Memory B cell (primary cell): ENCODE data around the gene CFLAR.

Experiments
- ATAC-seq: fragments of 150-1000 bp; cut with Tn5 transposase; 2 replicates; pipeline ENCODE4 v1.10.0; 2021; ENCODE audit warnings: low read depth, mild to moderate bottlenecking, moderate library complexity
- DNase-seq, 2 donors: peaks; one replicate each; pipeline ENCODE4 v3.0.0; 2022; ENCODE audit warnings: low spot score in 2 of 2
- H3K27ac Mint-ChIP-seq: one replicate; pipeline ENCODE4 v1.8.0; 2022; ENCODE audit warnings: mild to moderate bottlenecking, moderate library complexity, mixed read lengths
- H3K27me3 Mint-ChIP-seq: one replicate; pipeline ENCODE4 v1.8.0; 2022; ENCODE audit warnings: mixed read lengths
- H3K36me3 Mint-ChIP-seq: one replicate; pipeline ENCODE4 v1.8.0; 2022; ENCODE audit warnings: mild to moderate bottlenecking, mixed read lengths
- H3K4me1 Mint-ChIP-seq: one replicate; pipeline ENCODE4 v1.8.0; 2022; ENCODE audit warnings: mixed read lengths
- H3K4me3 Mint-ChIP-seq: one replicate; pipeline ENCODE4 v1.8.0; 2022; ENCODE audit warnings: mild to moderate bottlenecking, moderate library complexity, mixed read lengths
- H3K9me3 Mint-ChIP-seq: one replicate; pipeline ENCODE4 v1.8.0; 2022; ENCODE audit warnings: mixed read lengths

The CFLAR gene

DNA sequence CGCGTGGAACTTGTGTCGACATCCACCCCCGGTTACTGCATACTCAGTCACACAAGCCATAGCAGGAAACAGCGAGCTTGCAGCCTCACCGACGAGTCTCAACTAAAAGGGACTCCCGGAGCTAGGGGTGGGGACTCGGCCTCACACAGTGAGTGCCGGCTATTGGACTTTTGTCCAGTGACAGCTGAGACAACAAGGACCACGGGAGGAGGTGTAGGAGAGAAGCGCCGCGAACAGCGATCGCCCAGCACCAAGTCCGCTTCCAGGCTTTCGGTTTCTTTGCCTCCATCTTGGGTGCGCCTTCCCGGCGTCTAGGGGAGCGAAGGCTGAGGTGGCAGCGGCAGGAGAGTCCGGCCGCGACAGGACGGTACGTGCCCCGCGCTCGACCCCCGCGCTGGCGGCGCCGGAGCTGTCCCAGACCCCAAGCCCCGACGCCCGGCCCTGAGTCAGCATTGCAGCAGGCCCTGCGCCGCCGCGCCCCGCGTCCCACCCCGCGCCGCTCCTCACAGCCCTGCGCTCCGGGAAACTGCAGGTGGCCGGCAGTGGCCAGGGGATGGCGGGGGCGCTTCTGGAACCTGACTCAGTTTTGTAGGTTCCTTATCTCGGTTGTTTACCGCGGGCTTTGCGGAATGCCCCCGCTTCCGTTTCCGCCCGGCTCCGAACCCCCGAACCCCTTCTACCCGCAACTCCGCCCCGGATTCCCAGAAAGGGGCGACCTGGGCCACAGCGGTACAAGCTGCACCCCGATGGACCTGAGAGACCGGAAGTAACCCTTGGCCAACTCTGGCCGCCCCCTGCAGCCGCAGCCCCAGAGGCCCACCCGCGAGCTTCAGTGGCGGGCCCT, at the start of gene CFLAR:
Gene CFLAR (plus strand): TSS at position 50 of the 844 bp plus-strand sequence. CDS start 13,702 bp downstream, outside the sequence.
- peaks cover 35% of the 10 kb centered on the region for H3K4me1 Mint-ChIP-seq
- peak within 1 kb of the TSS; percentile 99 for H3K27ac Mint-ChIP-seq
- peak; percentile 65 to 66 for DNase-seq
- H3K9me3 Mint-ChIP-seq = no peaks in the 10 kb centered on the region
- peak within 1 kb of the TSS; percentile 88 for H3K4me3 Mint-ChIP-seq
- peak; percentile 36 for ATAC-seq
- H3K27me3 Mint-ChIP-seq = no peaks in the 10 kb centered on the region
- peaks cover 1% of the 10 kb centered on the region for H3K36me3 Mint-ChIP-seq

DNA sequence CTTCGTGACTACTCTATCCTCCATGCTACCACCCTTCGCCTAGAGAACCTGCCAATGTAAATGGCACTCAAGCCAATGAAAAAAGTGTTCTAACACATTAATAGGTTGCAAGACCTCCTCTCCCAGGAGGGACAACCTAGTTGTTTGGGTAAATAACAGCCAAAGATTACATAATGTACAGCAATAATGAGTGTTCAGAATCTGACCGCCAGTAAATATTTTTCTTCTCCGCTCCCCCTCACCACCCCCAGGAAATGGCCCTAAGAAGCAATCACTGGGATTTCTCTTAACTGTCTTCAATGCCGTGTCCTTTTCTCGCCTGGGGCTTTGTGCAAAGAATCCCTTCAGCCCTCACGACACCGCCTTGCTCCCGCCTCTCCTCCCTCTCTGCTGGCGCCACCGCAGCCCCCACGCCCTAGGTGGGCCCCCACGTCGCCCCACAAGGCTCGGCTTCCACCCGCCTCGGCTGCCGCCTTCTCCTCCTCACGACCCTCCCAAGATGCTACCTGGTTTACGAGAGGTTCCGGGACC, 45.0 kb upstream of the CFLAR start:
- H3K4me3 Mint-ChIP-seq = peak overlapping the region; percentile 96
- H3K27ac Mint-ChIP-seq = peak overlapping the region; percentile 96
- DNase-seq (no peak), ATAC-seq (peak; percentile 24)
- H3K9me3 Mint-ChIP-seq = no peaks in the 10 kb centered on the region
- no peaks in the 10 kb centered on the region for H3K36me3 Mint-ChIP-seq
- no peaks in the 10 kb centered on the region for H3K27me3 Mint-ChIP-seq
- peaks cover 22% of the 10 kb centered on the region for H3K4me1 Mint-ChIP-seq

DNA sequence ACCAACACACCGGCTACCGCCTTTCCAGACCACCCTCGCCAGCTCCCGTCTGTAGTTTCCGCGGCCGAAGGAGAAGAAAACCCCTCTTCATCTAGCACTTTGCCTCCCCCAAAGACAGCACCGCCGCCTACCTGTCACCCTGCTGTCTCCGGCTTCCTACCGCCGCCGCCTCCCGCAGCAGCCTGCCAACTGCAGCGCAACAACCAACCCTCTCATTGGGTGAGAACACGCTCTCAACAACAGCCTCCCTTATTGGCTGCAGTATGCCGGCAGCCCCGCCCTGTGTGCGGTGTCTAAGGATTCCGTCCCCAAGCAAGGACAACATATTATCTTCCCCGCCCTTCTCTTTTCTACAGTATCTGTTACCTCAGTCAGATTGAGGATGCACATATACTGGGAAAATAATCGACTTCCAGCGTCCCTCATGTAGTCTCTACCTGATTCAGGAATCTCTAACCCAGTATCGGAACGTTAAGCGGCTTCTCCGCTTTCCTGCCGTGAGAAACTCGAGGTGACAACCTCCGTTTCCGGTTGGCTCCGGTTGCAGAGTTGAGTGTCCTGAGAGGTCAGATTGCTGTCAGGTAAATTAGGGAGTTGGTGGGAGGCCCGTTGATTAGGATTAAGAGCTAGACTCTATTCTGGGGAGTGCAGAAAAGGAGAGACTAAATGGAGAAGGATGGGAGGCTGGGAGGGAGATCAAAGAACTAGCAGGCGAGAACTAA, 44.3 kb upstream of the CFLAR start, which contains the start of the genes HYCC2 and NDUFB3:
Gene HYCC2 (minus strand): TSS at position 193 of the 722 bp plus-strand sequence. CDS start 47,662 bp downstream, outside the sequence.
Gene NDUFB3 (plus strand): TSS at position 523 of the 722 bp plus-strand sequence. CDS start 6,882 bp downstream, outside the sequence.
- H3K36me3 Mint-ChIP-seq = no peaks in the 10 kb centered on the region
- peaks cover 22% of the 10 kb centered on the region for H3K4me1 Mint-ChIP-seq
- ATAC-seq (peak; percentile 95), DNase-seq (peak; percentile 90 to 94)
- peak within 1 kb of the TSS; percentile 96 for H3K27ac Mint-ChIP-seq
- H3K9me3 Mint-ChIP-seq = no peaks in the 10 kb centered on the region
- H3K4me3 Mint-ChIP-seq = peak within 1 kb of the TSS; percentile 96
- H3K27me3 Mint-ChIP-seq = no peaks in the 10 kb centered on the region

DNA sequence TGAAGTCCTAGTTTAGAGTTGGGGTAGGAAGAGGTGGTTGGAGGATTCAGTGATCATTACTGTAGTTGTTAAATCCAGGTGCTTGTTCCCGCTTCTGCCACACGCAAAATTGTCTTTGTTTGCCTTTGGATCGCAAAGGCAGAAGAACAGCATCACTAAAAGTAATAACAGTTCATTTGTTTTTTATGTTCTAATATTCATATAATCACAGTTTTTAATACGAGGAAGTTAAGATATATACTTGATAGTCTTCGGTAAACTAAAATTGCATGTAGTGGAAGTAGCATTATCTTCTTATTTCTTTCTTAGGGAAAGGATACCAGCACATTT, 43.8 kb upstream of the CFLAR start:
- DNase-seq (no peak), ATAC-seq (no peak)
- Mint-ChIP-seq H3K9me3 (no peaks in the 10 kb centered on the region), H3K4me3 (peak overlapping the region; percentile 96), H3K36me3 (no peaks in the 10 kb centered on the region), H3K27ac (peak overlapping the region; percentile 96), H3K27me3 (no peaks in the 10 kb centered on the region), H3K4me1 (peaks cover 22% of the 10 kb centered on the region)

DNA sequence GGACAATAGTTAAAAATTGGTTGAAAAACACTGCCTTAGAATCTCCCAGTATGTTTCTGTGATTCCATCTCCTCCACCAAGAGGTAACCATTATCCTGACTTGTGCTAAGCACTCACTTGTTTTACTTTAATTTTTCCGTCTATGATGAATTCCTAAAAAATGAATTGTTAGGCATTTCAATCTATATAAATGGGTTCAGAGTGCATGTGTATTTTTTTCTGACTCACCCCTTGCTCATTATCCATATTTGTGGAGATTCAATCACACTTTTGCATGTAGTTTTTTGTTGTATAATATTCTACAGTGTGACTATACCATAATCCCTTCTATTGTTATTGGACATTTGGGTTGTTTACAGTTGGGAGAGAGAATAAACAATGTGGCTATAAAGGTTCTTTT, 42.9 kb upstream of the CFLAR start:
- peaks cover 23% of the 10 kb centered on the region for H3K4me1 Mint-ChIP-seq
- no peak for ATAC-seq
- no peaks in the 10 kb centered on the region for H3K36me3 Mint-ChIP-seq
- no peaks in the 10 kb centered on the region for H3K9me3 Mint-ChIP-seq
- H3K27me3 Mint-ChIP-seq = no peaks in the 10 kb centered on the region
- no peak for DNase-seq
- H3K27ac Mint-ChIP-seq = no peak overlapping the region
- peak overlapping the region; percentile 63 for H3K4me3 Mint-ChIP-seq

DNA sequence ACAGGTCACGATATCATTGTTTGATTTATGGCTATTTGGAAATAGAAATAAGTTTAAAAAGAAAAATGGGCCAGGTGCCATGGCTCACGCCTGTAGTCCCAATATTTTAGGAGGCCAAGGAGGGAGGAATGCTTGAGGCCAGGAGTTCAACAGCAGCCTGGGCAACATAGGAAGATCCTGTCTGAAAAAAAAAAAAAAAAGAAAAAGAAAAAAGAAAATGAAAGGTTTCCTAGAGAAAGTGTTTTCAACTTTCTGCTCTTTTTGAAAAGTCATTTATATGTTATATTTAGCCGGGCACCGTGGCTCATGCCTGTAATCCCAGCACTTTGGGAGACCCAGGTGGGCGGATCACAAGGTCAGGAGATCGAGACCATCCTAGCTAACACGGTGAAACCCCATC, 41.0 kb upstream of the CFLAR start:
- peaks cover 2% of the 10 kb centered on the region for H3K36me3 Mint-ChIP-seq
- no peaks in the 10 kb centered on the region for H3K27me3 Mint-ChIP-seq
- peaks cover 19% of the 10 kb centered on the region for H3K4me1 Mint-ChIP-seq
- no peak overlapping the region for H3K4me3 Mint-ChIP-seq
- DNase-seq (no peak), ATAC-seq (no peak)
- no peak overlapping the region for H3K27ac Mint-ChIP-seq
- H3K9me3 Mint-ChIP-seq = no peaks in the 10 kb centered on the region

DNA sequence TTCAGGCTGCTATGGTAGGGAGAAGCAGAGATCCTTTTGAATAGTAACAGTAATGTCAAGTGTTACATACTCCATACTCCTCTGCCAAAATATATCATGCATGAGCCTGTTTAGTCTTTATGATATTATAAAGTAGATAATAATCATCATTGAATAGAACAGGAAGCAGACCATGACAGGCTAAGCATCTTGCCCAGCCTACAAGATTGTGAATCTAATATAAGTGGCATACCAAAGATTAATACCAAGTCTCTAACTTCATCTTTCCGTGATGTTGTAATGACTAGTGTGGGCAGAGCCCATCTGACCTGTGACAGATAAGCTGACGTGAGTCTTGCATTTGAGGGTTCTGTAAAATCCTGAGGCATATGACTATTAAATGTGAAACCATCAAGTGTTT, 31.1 kb upstream of the CFLAR start:
- Mint-ChIP-seq H3K9me3 (no peaks in the 10 kb centered on the region), H3K36me3 (peaks cover 11% of the 10 kb centered on the region), H3K4me3 (no peak overlapping the region), H3K27ac (peak overlapping the region; percentile 47), H3K4me1 (no peaks in the 10 kb centered on the region), H3K27me3 (no peaks in the 10 kb centered on the region)
- DNase-seq = no peak
- ATAC-seq = no peak

DNA sequence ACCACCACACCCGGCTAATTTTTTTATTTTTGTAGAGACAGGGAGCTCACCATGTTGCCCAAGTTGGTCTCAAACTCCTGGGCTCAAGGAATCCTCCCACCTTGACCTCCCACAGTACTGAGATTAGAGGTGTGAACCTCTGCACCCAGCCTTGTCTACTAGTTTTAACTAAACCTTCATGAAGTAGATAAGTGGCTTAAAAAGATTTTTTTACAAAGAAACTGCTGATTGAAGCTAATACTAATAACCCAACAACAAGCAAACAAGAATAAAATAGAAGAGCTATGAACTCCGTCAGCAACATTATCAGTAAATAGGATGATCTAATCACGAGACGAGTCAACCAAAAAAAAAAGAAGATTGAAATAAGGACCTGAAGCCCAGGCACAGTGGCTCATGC, 25.4 kb upstream of the CFLAR start:
- Mint-ChIP-seq H3K36me3 (peaks cover 13% of the 10 kb centered on the region), H3K9me3 (no peaks in the 10 kb centered on the region), H3K4me1 (peaks cover 6% of the 10 kb centered on the region), H3K27ac (no peak overlapping the region), H3K27me3 (no peaks in the 10 kb centered on the region), H3K4me3 (no peak overlapping the region)
- DNase-seq (no peak), ATAC-seq (no peak)

DNA sequence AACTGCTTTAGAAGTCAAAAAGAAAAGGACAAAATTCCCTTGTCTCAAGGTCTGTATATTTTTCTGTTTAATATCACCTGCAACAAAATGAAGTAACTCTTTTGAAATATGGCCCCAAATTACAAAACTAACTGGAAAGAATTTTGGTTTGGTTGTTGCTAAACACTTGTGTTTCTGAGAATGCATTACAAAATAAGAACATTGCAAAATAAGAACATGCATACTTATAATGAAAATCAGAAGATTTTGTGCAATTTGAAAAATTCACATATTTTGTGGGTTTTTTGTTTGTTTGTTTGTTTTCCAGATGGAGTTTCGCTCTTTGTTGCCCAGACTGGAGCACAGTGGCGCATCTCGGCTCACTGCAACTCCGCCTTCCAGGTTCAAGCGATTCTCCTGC, 22.4 kb upstream of the CFLAR start:
- peaks cover 6% of the 10 kb centered on the region for H3K4me1 Mint-ChIP-seq
- peaks cover 6% of the 10 kb centered on the region for H3K36me3 Mint-ChIP-seq
- DNase-seq (no peak), ATAC-seq (no peak)
- H3K27me3 Mint-ChIP-seq = no peaks in the 10 kb centered on the region
- H3K27ac Mint-ChIP-seq = no peak overlapping the region
- no peak overlapping the region for H3K4me3 Mint-ChIP-seq
- H3K9me3 Mint-ChIP-seq = no peaks in the 10 kb centered on the region

DNA sequence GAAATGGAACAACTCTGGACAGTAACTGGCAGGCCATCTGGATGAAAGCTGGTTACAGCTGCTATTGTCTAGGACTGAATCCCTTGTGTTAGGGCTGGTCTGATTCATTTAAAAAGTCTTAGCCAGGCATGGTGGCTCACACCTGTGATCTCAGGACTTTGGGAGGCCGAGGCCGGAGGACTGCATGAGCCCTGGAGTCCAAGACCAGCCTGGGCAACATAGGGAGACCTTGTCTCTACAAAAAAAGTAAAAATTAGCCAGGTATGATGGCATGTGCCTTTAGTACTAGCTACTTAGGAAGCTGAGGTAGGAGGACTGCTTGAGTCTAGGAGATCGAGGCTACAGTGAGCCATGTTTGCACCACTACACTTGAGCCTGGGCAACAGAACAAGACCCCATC, 15.5 kb upstream of the CFLAR start:
- Mint-ChIP-seq H3K4me1 (peaks cover 4% of the 10 kb centered on the region), H3K36me3 (peaks cover 1% of the 10 kb centered on the region), H3K27me3 (no peaks in the 10 kb centered on the region), H3K4me3 (no peak overlapping the region), H3K27ac (no peak overlapping the region), H3K9me3 (no peaks in the 10 kb centered on the region)
- DNase-seq (no peak), ATAC-seq (no peak)

DNA sequence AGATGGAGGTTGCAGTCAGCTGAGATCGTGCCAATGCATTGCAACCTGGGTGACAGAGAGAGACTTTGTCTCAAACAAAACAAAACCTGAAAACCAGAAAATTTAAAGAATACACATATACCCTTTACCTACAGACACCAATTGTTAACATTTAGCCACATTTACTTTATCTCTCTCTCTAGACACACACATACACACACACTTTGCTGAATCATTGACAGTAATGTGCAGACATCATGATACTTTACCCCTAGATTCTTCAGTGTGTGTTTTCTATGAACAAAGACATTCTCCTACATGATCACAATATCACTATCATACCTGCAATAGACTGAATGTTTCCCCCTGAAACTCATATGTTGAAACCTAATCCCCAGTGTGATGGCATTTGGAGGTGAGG, 10.2 kb upstream of the CFLAR start:
- Mint-ChIP-seq H3K9me3 (no peaks in the 10 kb centered on the region), H3K4me3 (no peak overlapping the region), H3K27me3 (no peaks in the 10 kb centered on the region), H3K36me3 (peaks cover 7% of the 10 kb centered on the region), H3K4me1 (peaks cover 7% of the 10 kb centered on the region), H3K27ac (no peak overlapping the region)
- ATAC-seq = no peak
- no peak for DNase-seq

DNA sequence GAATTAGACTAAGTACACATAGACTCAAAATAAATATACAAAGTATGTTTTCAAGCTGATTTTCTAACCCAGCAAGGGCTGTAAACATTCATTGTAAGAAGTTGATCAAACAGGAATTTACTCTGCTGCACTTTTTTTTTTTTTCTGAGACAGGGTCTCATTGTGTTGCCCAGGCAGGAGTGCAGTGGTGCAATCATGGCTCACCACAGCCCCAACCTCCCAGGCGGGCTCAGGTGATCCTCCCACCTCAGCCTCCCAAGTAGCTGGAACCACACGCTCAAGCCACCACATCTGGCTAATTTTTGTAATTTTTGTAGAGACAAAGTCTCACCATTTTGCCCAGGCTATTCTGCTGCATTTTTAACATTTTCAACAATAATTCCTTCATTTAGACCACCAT, 8.3 kb upstream of the CFLAR start:
- ATAC-seq (no peak), DNase-seq (no peak)
- Mint-ChIP-seq H3K27me3 (no peaks in the 10 kb centered on the region), H3K4me3 (no peak overlapping the region), H3K4me1 (peaks cover 7% of the 10 kb centered on the region), H3K27ac (no peak overlapping the region), H3K9me3 (no peaks in the 10 kb centered on the region), H3K36me3 (peaks cover 7% of the 10 kb centered on the region)

DNA sequence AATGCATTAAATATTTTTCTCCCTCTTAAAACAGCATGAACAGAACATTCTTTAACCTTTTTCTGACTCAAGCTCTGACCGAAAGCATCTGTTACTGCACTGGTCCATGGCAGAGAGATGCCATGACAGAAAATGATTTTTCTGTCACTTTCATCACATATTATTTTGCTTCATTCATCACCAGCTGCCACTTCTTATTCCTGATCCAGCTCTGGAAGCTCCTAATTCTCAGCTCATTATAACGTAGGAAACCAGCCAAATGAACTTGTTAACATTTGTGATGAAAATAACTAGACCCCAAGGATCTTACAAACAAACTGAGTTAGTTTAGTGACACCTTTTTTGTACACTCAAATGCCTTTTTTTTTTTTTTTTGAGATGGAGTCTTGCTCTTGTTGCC, 7.6 kb upstream of the CFLAR start:
- Mint-ChIP-seq H3K4me1 (peaks cover 9% of the 10 kb centered on the region), H3K9me3 (no peaks in the 10 kb centered on the region), H3K27me3 (no peaks in the 10 kb centered on the region), H3K36me3 (peaks cover 7% of the 10 kb centered on the region), H3K27ac (no peak overlapping the region), H3K4me3 (no peak overlapping the region)
- ATAC-seq (no peak), DNase-seq (no peak)

DNA sequence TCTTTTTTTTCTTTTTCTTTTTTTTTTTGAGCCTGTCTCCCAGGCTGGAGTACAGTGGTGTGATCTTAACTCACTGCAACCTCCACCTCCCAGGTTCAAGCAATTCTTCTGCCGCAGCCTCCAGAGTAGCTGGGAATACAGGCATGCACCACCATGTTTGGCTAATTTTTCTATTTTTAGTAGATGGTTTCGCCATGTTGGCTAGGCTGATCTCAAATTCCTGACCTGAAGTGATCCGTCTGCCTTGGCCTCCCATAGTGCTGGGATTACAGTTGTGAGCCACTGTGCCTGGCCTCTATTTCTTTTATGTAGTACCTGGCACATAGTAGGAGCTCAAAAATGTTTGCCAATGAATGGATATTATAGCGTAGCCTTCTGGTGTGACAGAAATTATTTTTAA, 6.8 kb upstream of the CFLAR start:
- no peak overlapping the region for H3K4me3 Mint-ChIP-seq
- no peaks in the 10 kb centered on the region for H3K27me3 Mint-ChIP-seq
- ATAC-seq (no peak), DNase-seq (no peak)
- H3K9me3 Mint-ChIP-seq = no peaks in the 10 kb centered on the region
- H3K36me3 Mint-ChIP-seq = peaks cover 7% of the 10 kb centered on the region
- no peak overlapping the region for H3K27ac Mint-ChIP-seq
- H3K4me1 Mint-ChIP-seq = peaks cover 13% of the 10 kb centered on the region
